Stimulated activated CD4-positive, alpha-beta T cell treated with anti-CD3 and anti-CD28 coated beads, Interleukin-12 subunit alpha, Interleukin-12 subunit beta, amount 100 ng/mL, for 24 hours (primary cell): Measurements from ENCODE around the gene FBXO31.

Experiments used
- DNase-seq, 2 experiments: peaks; one replicate each; pipeline ENCODE4 v3.0.0-alpha.2; 2020; ENCODE audit warnings: low read depth in 2 of 2

FBXO31 gene

GRCh38 chr16:87314990-87315420 lies 68.6 kb downstream of the FBXO31 start:
- DNase-seq: no peak

GRCh38 chr16:87312008-87312407 lies 71.6 kb downstream of the FBXO31 start:
- DNase-seq: no peak

GRCh38 chr16:87311387-87311786 lies 72.2 kb downstream of the FBXO31 start:
- DNase-seq: no peak

GRCh38 chr16:87310610-87311009 lies 73.0 kb downstream of the FBXO31 start:
- no peak for DNase-seq

- no peak for DNase-seq
Measured at GRCh38 chr16:87309620-87310525, 73.7 kb downstream of the FBXO31 start.

GRCh38 chr16:87308826-87309225 lies 74.8 kb downstream of the FBXO31 start:
- no peak for DNase-seq

- DNase-seq: no peak
Measured at GRCh38 chr16:87306516-87306915, 77.1 kb downstream of the FBXO31 start.

GRCh38 chr16:87305505-87306391 lies 77.8 kb downstream of the FBXO31 start:
- DNase-seq: no peak

GRCh38 chr16:87304951-87305350 lies 78.6 kb downstream of the FBXO31 start:
- DNase-seq: no peak

GRCh38 chr16:87303962-87304521 lies 79.5 kb downstream of the FBXO31 start:
- no peak for DNase-seq

- DNase-seq: no peak
Measured at GRCh38 chr16:87303431-87303930, 80.1 kb downstream of the FBXO31 start.

GRCh38 chr16:87298857-87299465 lies 84.6 kb downstream of the FBXO31 start:
- no peak for DNase-seq

- no peak for DNase-seq
Measured at GRCh38 chr16:87297918-87298631, 85.5 kb downstream of the FBXO31 start.

- no peak for DNase-seq
Measured at GRCh38 chr16:87297407-87297806, 86.2 kb downstream of the FBXO31 start.

- no peak for DNase-seq
Measured at GRCh38 chr16:87295661-87296531, 87.7 kb downstream of the FBXO31 start.

- no peak for DNase-seq
Measured at GRCh38 chr16:87295259-87295658, 88.3 kb downstream of the FBXO31 start.

- DNase-seq: no peak
Measured at GRCh38 chr16:87293990-87294389, 89.6 kb downstream of the FBXO31 start.

- DNase-seq: no peak
Measured at GRCh38 chr16:87291944-87292343, 91.6 kb downstream of the FBXO31 start.

- no peak for DNase-seq
Measured at GRCh38 chr16:87288753-87289362, 94.7 kb downstream of the FBXO31 start.
